Psoas muscle (tissue), 8 donors: ENCODE data around the gene TIMP2. TPM values are rescaled to one million over a fixed set of nuclear protein-coding genes. Genes with fewer than 3 reads are reported as not detected.
"Not testable (repeated sequence)": the region's sequence is repeated elsewhere in the genome, so short reads cannot be mapped to it uniquely, and the experiment has no call there.

Source experiments
- ATAC-seq, 4 donors: fragments of 200-7000 bp; cut with Tn5 transposase; one replicate each; pipeline ENCODE4 v1.9.1; 2020; ENCODE audit warnings: moderate library complexity in 3 of 4, mild to moderate bottlenecking in 2 of 4
- DNase-seq, 2 donors: peaks; one replicate each; pipeline ENCODE4 v3.0.0-alpha.2; 2020
- H3K27ac ChIP-seq: fragments of 200-600 bp; one replicate; pipeline ENCODE4 v1.8.0; 2022
- H3K27me3 ChIP-seq, 3 donors: fragments of 200-600 bp in 1 of 3; one replicate each; pipeline versions ENCODE4 v1.6.1 to v1.8.0; 2013 to 2022; ENCODE audit warnings: low read length in 2 of 3, mild to moderate bottlenecking in 2 of 3, moderate library complexity in 1 of 3; ENCODE audit not compliant: insufficient read depth in 3 of 3
- H3K36me3 ChIP-seq, 2 donors: fragments of 200-600 bp in 1 of 2; one replicate each; pipeline versions ENCODE4 v1.6.1 to v1.8.0; 2013 to 2022; ENCODE audit warnings: low read depth in 1 of 2, mild to moderate bottlenecking in 1 of 2, moderate library complexity in 1 of 2; ENCODE audit not compliant: insufficient read depth in 1 of 2
- H3K4me1 ChIP-seq: fragments of 200-600 bp; one replicate; pipeline ENCODE4 v1.8.0; 2022
- H3K4me3 ChIP-seq: fragments of 200-600 bp; one replicate; pipeline ENCODE4 v1.8.0; 2022; ENCODE audit warnings: mild to moderate bottlenecking
- H3K9me3 ChIP-seq: fragments of 200-600 bp; one replicate; pipeline ENCODE4 v1.8.0; 2022
- WGBS, 3 donors: extraction: QIAGEN DNeasy Blood & Tissue Kit; methylation state at CpG; one replicate each; pipeline versions ENCODE4 v1.1.6 to v1.1.7; 2013; 5-methylcytosine and 5-hydroxymethylcytosine counted together
- intact Hi-C, 2 donors: fragments of 100-400 bp; cut with DNase I; formaldehyde crosslinking; loops; one replicate each; pipeline versions ENCODE4 v1.11.0 to v1.14.2; 2022
- polyA plus RNA-seq, 3 donors: library from polyadenylated mRNA; stranded (reverse); fragments of 200-250 nt; gene quantifications; one replicate each; pipeline ENCODE4 v1.2.3, GENCODE V29; 2013
- total RNA-seq, 4 donors: library from RNA; stranded (reverse); fragmentation: NEBNext Ultra II Directional in 2 of 4; extraction: Animal tissue kit (Norgen Biotek cat#: 25700) in 2 of 4; gene quantifications; one replicate each; pipeline versions ENCODE4 v1.2.1 to v1.2.4, GENCODE V29; 2021 to 2023
- TF ChIP-seq, protein P1 (sequence below): fragments of 200-600 bp; IDR thresholded peaks from one replicate; pipeline ENCODE4 v1.8.0; 2022; ENCODE audit warnings: antibody characterized with exemption
- donor health status: healthy with polysubstance abuse.
- donor health status: DM: no; HTN: no; CAD: no; lungs with moderate emphysema.
- donor health status: Bipolar disorder and iron deficiency.
- donor health status: healthy.
- donor health status: DM: yes; HTN: yes; CAD: no.
- donor health status: DM: no; HTN: no; CAD: no.
- donor health status: DM: no; HTN: no; CAD: no.
- donor health status: DM: yes; HTN: yes; CAD: no.

TIMP2 gene
- total and polyA plus RNA-seq, 7 donors: 10.3 to 53.6 (median 18.5) TPM

DNA sequence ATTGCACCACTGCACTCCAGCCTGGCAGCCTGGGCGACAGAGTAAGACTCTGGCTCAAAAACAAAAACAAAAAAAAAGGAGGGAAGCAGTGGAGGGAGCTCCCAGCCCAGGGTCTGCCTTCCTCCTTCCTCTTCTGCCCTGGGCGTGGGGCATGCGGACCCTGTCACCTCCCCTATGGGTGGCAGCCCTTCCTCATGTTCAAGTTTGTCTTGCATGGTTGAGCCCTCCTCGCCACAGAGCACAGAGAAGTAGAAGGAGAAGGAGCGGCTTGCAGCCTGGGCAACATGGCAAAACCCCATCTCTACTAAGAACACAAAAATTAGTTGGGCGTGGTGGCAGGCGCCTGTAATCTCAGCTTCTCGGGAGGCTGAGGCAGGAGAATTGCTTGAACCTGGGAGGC, 21.4 kb upstream of the TIMP2 start:
- peaks cover 0 to 10% (median 0%) of the 10 kb centered on the region in 3 donors for H3K27me3 ChIP-seq
- DNase-seq (no peak), ATAC-seq (no peak)
- H3K36me3 ChIP-seq: no peaks in the 10 kb centered on the region
- H3K9me3 ChIP-seq: peaks cover 13% of the 10 kb centered on the region
- TF ChIP-seq, protein P1, sequence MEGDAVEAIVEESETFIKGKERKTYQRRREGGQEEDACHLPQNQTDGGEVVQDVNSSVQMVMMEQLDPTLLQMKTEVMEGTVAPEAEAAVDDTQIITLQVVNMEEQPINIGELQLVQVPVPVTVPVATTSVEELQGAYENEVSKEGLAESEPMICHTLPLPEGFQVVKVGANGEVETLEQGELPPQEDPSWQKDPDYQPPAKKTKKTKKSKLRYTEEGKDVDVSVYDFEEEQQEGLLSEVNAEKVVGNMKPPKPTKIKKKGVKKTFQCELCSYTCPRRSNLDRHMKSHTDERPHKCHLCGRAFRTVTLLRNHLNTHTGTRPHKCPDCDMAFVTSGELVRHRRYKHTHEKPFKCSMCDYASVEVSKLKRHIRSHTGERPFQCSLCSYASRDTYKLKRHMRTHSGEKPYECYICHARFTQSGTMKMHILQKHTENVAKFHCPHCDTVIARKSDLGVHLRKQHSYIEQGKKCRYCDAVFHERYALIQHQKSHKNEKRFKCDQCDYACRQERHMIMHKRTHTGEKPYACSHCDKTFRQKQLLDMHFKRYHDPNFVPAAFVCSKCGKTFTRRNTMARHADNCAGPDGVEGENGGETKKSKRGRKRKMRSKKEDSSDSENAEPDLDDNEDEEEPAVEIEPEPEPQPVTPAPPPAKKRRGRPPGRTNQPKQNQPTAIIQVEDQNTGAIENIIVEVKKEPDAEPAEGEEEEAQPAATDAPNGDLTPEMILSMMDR: no peak
- H3K4me1 ChIP-seq: no peaks in the 10 kb centered on the region
- WGBS, 3 donors: 86 to 93% (median 89%) methylated on average over 8 of the region's 8 CpGs
- no peak overlapping the region for H3K4me3 ChIP-seq
- intact Hi-C loops: no loop called here
- no peak overlapping the region for H3K27ac ChIP-seq

DNA sequence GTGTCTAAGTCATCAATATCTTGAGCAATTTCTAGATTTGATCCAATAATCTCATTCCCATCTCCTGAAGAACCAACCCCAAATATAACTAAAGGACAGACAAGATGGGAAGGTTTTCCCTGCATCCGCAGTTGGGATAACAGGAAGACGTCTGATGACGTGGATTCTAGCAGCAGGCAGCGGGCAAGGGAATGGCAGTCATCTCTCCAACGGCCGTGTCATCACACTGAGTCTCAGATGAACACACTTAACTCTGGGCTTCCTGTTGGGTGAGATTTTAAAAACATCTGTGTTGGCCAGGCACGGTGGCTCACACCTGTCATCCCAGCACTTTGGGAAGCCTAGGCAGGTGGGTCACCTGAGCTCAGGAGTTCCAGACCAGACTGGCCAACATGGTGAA, 20.9 kb upstream of the TIMP2 start:
- no peak overlapping the region for H3K27ac ChIP-seq
- intact Hi-C loops: no loop called here
- H3K4me3 ChIP-seq: no peak overlapping the region
- H3K9me3 ChIP-seq: peaks cover 8% of the 10 kb centered on the region
- ATAC-seq: no peak
- H3K4me1 ChIP-seq: no peaks in the 10 kb centered on the region
- 51 to 67% (median 51%) methylated on average over 7 of the region's 7 CpGs for WGBS, 3 donors
- DNase-seq: no peak
- H3K27me3 ChIP-seq: peaks cover 0 to 10% (median 0%) of the 10 kb centered on the region in 3 donors
- TF ChIP-seq, protein P1: no peak
- no peaks in the 10 kb centered on the region for H3K36me3 ChIP-seq

DNA sequence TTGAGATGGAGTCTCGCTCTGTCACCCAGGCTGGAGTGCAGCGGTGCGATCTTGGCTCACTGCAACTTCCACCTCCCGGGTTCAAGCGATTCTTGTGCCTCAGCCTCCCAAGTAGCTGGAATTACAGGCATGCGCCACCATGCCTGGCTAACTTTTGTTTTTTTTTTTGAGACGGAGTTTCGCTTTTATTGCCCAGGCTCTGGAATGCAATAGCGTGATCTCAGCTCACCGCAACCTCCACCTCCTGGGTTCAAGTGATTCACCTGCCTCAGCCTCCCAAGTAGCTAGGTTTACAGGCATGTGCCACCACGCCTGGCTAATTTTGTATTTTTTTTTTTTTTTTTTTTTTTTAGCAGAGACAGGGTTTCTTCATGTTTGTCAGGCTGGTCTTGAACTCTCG, 20.3 kb upstream of the TIMP2 start:
- DNase-seq, H3K4me1 ChIP-seq, H3K27ac ChIP-seq, H3K36me3 ChIP-seq, intact Hi-C loops, H3K27me3 ChIP-seq, H3K4me3 ChIP-seq, H3K9me3 ChIP-seq, ATAC-seq: not testable (repeated sequence)
- 74 to 92% (median 78%) methylated on average over 12 of the region's 12 CpGs for WGBS, 3 donors

DNA sequence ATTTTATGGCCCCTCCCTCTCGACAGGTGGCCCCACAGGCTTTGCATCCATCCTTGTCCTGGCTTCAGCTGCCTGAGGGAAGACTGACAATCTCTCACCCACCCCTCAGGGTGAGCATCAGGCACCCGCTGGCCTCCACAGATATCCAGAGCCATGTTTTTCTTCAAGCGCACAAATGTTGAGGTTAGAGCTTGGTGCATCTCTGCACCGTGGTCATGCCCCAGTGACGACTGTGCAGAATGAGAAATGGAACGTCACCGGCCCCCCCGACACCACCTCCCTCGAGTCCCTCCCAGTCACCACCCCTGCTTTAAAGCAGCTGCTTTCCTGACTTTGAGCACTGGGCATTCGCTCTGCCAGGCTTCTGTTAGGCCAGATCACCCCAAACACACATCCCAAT, 19.8 kb upstream of the TIMP2 start:
- H3K27ac ChIP-seq: no peak overlapping the region

DNA sequence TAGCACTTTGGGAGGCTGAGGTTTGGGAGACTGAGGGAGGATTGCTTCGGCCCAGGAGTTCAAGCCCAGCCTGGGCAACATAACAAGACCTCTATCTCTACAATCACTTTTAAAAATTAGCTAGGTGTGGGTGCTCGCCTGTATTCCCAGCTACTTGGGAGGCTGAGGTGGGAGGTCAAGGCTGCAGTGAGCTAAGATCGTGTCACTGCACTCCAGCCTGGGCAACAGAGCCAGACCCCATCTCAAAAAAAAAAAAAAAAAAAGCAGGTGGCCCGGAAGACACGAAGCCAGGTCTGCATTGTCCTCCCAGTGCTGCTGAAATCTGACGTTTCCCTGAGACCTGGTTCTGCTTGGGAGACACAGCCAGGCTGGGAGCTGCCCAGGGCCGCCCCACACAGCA, 18.8 kb upstream of the TIMP2 start:
- WGBS, 3 donors: 82 to 94% (median 85%) methylated on average over 7 of the region's 7 CpGs
- ATAC-seq: no peak

More for the DNA sequence above, 19.8 kb upstream of the TIMP2 start:
- Histone ChIP-seq H3K4me3 (no peak overlapping the region), H3K27me3 (peaks cover 0 to 10% (median 0%) of the 10 kb centered on the region in 3 donors), H3K36me3 (no peaks in the 10 kb centered on the region), H3K9me3 (no peaks in the 10 kb centered on the region), H3K4me1 (peaks cover 3% of the 10 kb centered on the region)
- TF ChIP-seq, protein P1: no peak
- WGBS, 3 donors: 43 to 56% (median 44%) methylated on average over 10 of the region's 10 CpGs
- ATAC-seq (no peak), DNase-seq (no peak)
- intact Hi-C loops: no loop called here

More for the DNA sequence above, 18.8 kb upstream of the TIMP2 start:
- peaks cover 0 to 10% (median 0%) of the 10 kb centered on the region in 3 donors for H3K27me3 ChIP-seq
- H3K4me3 ChIP-seq: no peak overlapping the region
- H3K9me3 ChIP-seq: no peaks in the 10 kb centered on the region
- intact Hi-C loops: no loop called here
- H3K36me3 ChIP-seq: no peaks in the 10 kb centered on the region
- peaks cover 12% of the 10 kb centered on the region for H3K4me1 ChIP-seq
- no peak for DNase-seq
- H3K27ac ChIP-seq: no peak overlapping the region
- TF ChIP-seq, protein P1: no peak
